WTC11 (cell line): ENCODE data around the gene IRAK1.

Experiments
- MYBL2 ChIP-seq: sonication (generic); formaldehyde crosslinking; IDR thresholded peaks from 2 replicates; pipeline ENCODE4 v1.8.1; 2023; ENCODE audit warnings: mild to moderate bottlenecking, moderate library complexity, missing genetic modification reagents
- NR2C2 ChIP-seq: sonication (generic); formaldehyde crosslinking; IDR thresholded peaks from 2 replicates; pipeline ENCODE4 v1.8.0; 2022; ENCODE audit warnings: mild to moderate bottlenecking, missing genetic modification reagents
- TF ChIP-seq, protein P1 (sequence below): fragments of 200-600 bp; IDR thresholded peaks from 2 replicates; pipeline ENCODE4 v1.8.0; 2022; ENCODE audit warnings: antibody characterized with exemption

DNA sequence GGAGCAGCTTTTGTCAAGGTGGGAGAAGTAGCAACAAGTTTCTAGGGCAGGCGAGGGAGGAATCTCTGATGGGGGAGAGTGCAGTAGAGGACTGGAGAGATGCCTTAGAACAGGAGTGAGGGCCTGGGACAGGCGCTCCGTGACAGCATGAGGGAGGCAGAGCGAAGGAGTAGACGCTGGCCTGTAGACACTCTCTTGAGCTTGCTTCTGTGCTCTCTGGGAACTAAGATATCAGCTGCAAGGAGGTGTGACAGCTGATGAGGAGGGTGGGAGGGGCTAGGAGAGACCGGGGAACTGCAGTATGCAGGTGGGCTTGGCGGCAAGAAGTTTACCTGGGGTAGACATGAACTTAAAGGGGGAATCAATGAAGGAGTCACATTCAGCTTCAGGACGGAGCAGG lies 42.1 kb upstream of the IRAK1 start:
- TF ChIP-seq, protein P1, sequence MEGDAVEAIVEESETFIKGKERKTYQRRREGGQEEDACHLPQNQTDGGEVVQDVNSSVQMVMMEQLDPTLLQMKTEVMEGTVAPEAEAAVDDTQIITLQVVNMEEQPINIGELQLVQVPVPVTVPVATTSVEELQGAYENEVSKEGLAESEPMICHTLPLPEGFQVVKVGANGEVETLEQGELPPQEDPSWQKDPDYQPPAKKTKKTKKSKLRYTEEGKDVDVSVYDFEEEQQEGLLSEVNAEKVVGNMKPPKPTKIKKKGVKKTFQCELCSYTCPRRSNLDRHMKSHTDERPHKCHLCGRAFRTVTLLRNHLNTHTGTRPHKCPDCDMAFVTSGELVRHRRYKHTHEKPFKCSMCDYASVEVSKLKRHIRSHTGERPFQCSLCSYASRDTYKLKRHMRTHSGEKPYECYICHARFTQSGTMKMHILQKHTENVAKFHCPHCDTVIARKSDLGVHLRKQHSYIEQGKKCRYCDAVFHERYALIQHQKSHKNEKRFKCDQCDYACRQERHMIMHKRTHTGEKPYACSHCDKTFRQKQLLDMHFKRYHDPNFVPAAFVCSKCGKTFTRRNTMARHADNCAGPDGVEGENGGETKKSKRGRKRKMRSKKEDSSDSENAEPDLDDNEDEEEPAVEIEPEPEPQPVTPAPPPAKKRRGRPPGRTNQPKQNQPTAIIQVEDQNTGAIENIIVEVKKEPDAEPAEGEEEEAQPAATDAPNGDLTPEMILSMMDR = no peak
- no peak for TF ChIP-seq MYBL2 (CRISPR knock-in tag)
- TF ChIP-seq NR2C2 = no peak
